Fibroblast of lung (primary cell): ENCODE results near the gene PRELID2. TPM values are rescaled to one million over a fixed set of nuclear protein-coding genes. Genes with fewer than 3 reads are reported as not detected.
A peak's percentile ranks its signal among the peaks of the same experiment; 100 is the strongest.

Experiments used
- DNase-seq, 2 donors: peaks; one replicate each; pipeline versions ENCODE4 v3.0.0 to v3.0.0-alpha.2; 2010; ENCODE audit warnings: low read depth in 2 of 2
- H2AFZ ChIP-seq: 2 replicates; pipeline ENCODE4 v1.5.1; 2012; ENCODE audit warnings: low read length, control low read depth, inconsistent platforms
- H3K27ac ChIP-seq: 2 replicates; pipeline ENCODE4 v1.5.1; 2011; ENCODE audit warnings: low read length, control low read depth; ENCODE audit not compliant: insufficient read depth
- H3K27me3 ChIP-seq: 2 replicates; pipeline ENCODE4 v1.5.1; 2011; ENCODE audit warnings: mild to moderate bottlenecking, low read length; ENCODE audit not compliant: control insufficient read depth, insufficient read depth
- H3K36me3 ChIP-seq: 2 replicates; pipeline ENCODE4 v1.5.1; 2011; ENCODE audit warnings: low read length; ENCODE audit not compliant: control insufficient read depth, insufficient read depth
- H3K4me1 ChIP-seq: 2 replicates; pipeline ENCODE4 v1.5.1; 2011; ENCODE audit warnings: low read length; ENCODE audit not compliant: control insufficient read depth, insufficient read depth; ENCODE audit errors: extremely low read depth
- H3K4me2 ChIP-seq: 2 replicates; pipeline ENCODE4 v1.5.1; 2011; ENCODE audit warnings: low read length, control low read depth; ENCODE audit not compliant: insufficient read depth; ENCODE audit errors: extremely low read depth
- H3K4me3 ChIP-seq, 4 experiments: fragments of 200-600 bp in 1 of 4; sonication (generic) in 1 of 4; replicated peaks in 1 of 4; 2 replicates each; pipeline ENCODE4 v1.5.1; 2011 to 2016; ENCODE audit warnings: low read length in 4 of 4, low read depth in 3 of 4, mild to moderate bottlenecking in 3 of 4, control low read depth in 2 of 4, inconsistent platforms in 1 of 4, mixed read lengths in 1 of 4; ENCODE audit not compliant: insufficient read depth in 1 of 4; ENCODE audit errors: control extremely low read depth in 1 of 4
- H3K79me2 ChIP-seq: 2 replicates; pipeline ENCODE4 v1.5.1; 2012; ENCODE audit warnings: mild to moderate bottlenecking, low read length, inconsistent platforms; ENCODE audit not compliant: control insufficient read depth, insufficient read depth
- H3K9ac ChIP-seq: 2 replicates; pipeline ENCODE4 v1.5.1; 2011; ENCODE audit warnings: mild to moderate bottlenecking, low read length, control low read depth; ENCODE audit not compliant: insufficient read depth
- H3K9me3 ChIP-seq: 2 replicates; pipeline ENCODE4 v1.5.1; 2012; ENCODE audit warnings: low read depth, low read length; ENCODE audit not compliant: control insufficient read depth, insufficient read depth
- H4K20me1 ChIP-seq: 2 replicates; pipeline ENCODE4 v1.5.1; 2011; ENCODE audit warnings: low read length; ENCODE audit not compliant: control insufficient read depth, insufficient read depth; ENCODE audit errors: extremely low read depth
- EZH2 ChIP-seq: IDR thresholded peaks from 2 replicates; pipeline ENCODE4 v1.5.1; 2012; ENCODE audit warnings: low read length, control low read depth, mild to moderate bottlenecking; ENCODE audit errors: missing control alignments
- polyA plus RNA-seq, 2 donors: library from polyadenylated mRNA; depleted of rRNA in 1 of 2; stranded (reverse) in 1 of 2; unstranded in 1 of 2; fragments of >200 nt; gene quantifications; 2 replicates each; pipeline ENCODE4 v1.2.1, GENCODE V29; 2011 to 2012; ENCODE audit warnings: missing spikeins in 1 of 2
- total RNA-seq: library from RNA; depleted of rRNA; stranded (reverse); fragments of >200 nt; gene quantifications from 2 replicates; pipeline ENCODE4 v1.2.1, GENCODE V29; 2014
- TF ChIP-seq, protein P1 (sequence below), 2 donors: IDR thresholded peaks in 1 of 2; conservative IDR thresholded peaks in 1 of 2; 1 replicate in 1 of 2; 2 replicates in 1 of 2; pipeline ENCODE4 v1.5.1; 2011 to 2012; ENCODE audit warnings: low read length in 2 of 2, control low read depth in 1 of 2, inconsistent platforms in 1 of 2, low read depth in 1 of 2, mild to moderate bottlenecking in 1 of 2

The PRELID2 gene
- total and polyA plus RNA-seq, 2 donors (not counting 1 experiment from before 2014, with no cell fraction given) = 6.1 to 27.9 TPM

GRCh38 chr5:145858959-145859358 lies 23.8 kb upstream of the PRELID2 start:
- peak in 1 of 2 donors; percentile 69 for DNase-seq

DNA sequence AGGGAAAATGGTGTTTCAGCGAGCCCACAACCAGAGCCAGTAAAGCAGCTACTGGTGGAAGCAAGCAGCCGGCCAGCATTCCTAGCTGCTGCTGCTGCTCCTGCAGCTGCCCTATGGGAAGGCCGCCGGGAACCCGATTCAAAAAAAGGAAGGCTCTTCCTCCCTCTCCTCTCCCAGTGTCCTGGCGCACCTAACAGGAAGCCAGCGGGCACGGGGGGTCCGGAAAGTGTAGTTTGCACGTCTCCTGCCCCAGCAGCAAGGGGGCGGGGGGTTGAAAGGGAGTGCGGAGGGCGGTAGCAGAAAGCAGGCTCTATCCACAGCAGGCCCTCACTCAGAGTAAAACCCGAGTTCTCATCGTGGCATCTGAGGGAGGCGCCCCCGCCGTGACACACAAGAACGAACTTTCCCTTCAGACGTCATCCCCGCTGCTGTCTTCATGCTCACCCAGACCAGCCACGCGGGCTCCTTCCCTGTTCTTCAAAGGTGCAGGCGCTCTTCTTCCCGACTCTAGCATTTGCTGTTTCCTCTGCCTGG lies 21.2 kb upstream of the PRELID2 start:
- H3K36me3 ChIP-seq = no peaks in the 10 kb centered on the region
- H2AFZ ChIP-seq = peak overlapping the region; percentile 85
- DNase-seq = peak; percentile 55 to 82
- peak overlapping the region; percentile 67 for H3K4me2 ChIP-seq
- peak overlapping the region; percentile 39 for H3K9ac ChIP-seq
- no peak for TF ChIP-seq EZH2
- TF ChIP-seq, protein P1, sequence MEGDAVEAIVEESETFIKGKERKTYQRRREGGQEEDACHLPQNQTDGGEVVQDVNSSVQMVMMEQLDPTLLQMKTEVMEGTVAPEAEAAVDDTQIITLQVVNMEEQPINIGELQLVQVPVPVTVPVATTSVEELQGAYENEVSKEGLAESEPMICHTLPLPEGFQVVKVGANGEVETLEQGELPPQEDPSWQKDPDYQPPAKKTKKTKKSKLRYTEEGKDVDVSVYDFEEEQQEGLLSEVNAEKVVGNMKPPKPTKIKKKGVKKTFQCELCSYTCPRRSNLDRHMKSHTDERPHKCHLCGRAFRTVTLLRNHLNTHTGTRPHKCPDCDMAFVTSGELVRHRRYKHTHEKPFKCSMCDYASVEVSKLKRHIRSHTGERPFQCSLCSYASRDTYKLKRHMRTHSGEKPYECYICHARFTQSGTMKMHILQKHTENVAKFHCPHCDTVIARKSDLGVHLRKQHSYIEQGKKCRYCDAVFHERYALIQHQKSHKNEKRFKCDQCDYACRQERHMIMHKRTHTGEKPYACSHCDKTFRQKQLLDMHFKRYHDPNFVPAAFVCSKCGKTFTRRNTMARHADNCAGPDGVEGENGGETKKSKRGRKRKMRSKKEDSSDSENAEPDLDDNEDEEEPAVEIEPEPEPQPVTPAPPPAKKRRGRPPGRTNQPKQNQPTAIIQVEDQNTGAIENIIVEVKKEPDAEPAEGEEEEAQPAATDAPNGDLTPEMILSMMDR (conservative IDR thresholded peaks at IDR 0.05 in 1 of 2, IDR thresholded peaks at IDR 0.05 in 1 of 2; ENCODE audit: low read depth in 1 of 2, low read length in 2 of 2) = peak in 1 of 2 donors; percentile 4
- H3K4me3 ChIP-seq = peak overlapping the region in 3 of 4 experiments; percentile 5 to 23 (median 21)
- H3K27ac ChIP-seq = peak overlapping the region; percentile 31
- H3K4me1 ChIP-seq = peaks cover 8% of the 10 kb centered on the region
- H4K20me1 ChIP-seq = no peaks in the 10 kb centered on the region
- H3K79me2 ChIP-seq = no peaks in the 10 kb centered on the region
- H3K9me3 ChIP-seq = no peaks in the 10 kb centered on the region
- H3K27me3 ChIP-seq = no peaks in the 10 kb centered on the region

More at GRCh38 chr5:145858959-145859358, 23.8 kb upstream of the PRELID2 start:
- Histone ChIP-seq H3K4me3 (no peak overlapping the region), H3K4me1 (peaks cover 8% of the 10 kb centered on the region), H2AFZ (no peak overlapping the region), H3K36me3 (no peaks in the 10 kb centered on the region), H3K9ac (no peak overlapping the region), H3K27ac (no peak overlapping the region), H3K4me2 (no peak overlapping the region), H3K9me3 (no peaks in the 10 kb centered on the region), H3K79me2 (no peaks in the 10 kb centered on the region), H4K20me1 (no peaks in the 10 kb centered on the region), H3K27me3 (no peaks in the 10 kb centered on the region)
- TF ChIP-seq, protein P1 (conservative IDR thresholded peaks at IDR 0.05 in 1 of 2, IDR thresholded peaks at IDR 0.05 in 1 of 2; ENCODE audit: low read depth in 1 of 2, low read length in 2 of 2) = no peak
- no peak for TF ChIP-seq EZH2

GRCh38 chr5:145855763-145856267 lies 20.7 kb upstream of the PRELID2 start:
- H3K4me3 ChIP-seq = peak overlapping the region in 1 of 4 experiments; percentile 23

More at GRCh38 chr5:145855763-145856267, 20.7 kb upstream of the PRELID2 start:
- Histone ChIP-seq H3K9me3 (no peaks in the 10 kb centered on the region), H3K4me1 (peaks cover 8% of the 10 kb centered on the region), H3K4me2 (peak overlapping the region; percentile 67), H4K20me1 (no peaks in the 10 kb centered on the region), H3K27me3 (no peaks in the 10 kb centered on the region), H3K79me2 (no peaks in the 10 kb centered on the region), H2AFZ (peak overlapping the region; percentile 85), H3K9ac (no peak overlapping the region), H3K27ac (no peak overlapping the region), H3K36me3 (no peaks in the 10 kb centered on the region)
- DNase-seq = peak; percentile 11 to 37
- no peak for TF ChIP-seq EZH2
- TF ChIP-seq, protein P1 (conservative IDR thresholded peaks at IDR 0.05 in 1 of 2, IDR thresholded peaks at IDR 0.05 in 1 of 2; ENCODE audit: low read depth in 1 of 2, low read length in 2 of 2) = no peak
